Left lung (tissue), 10 donors: ENCODE data around the gene RBBP8NL. TPM values are rescaled to one million over a fixed set of nuclear protein-coding genes. Genes with fewer than 3 reads are reported as not detected.

Experiments used
- ATAC-seq: fragments of 200-7000 bp; cut with Tn5 transposase; one replicate; pipeline ENCODE4 v1.9.1; 2020; ENCODE audit warnings: moderate library complexity
- DNase-seq, 4 donors: peaks; one replicate each; pipeline ENCODE4 v3.0.0-alpha.2; 2013 to 2020
- H3K27ac ChIP-seq, 2 donors: fragments of 200-600 bp; sonication (generic) in 1 of 2; one replicate each; pipeline versions ENCODE4 v1.5.0 to v1.8.0; 2020 to 2021
- H3K27me3 ChIP-seq, 2 donors: fragments of 200-600 bp; sonication (generic) in 1 of 2; one replicate each; pipeline versions ENCODE4 v1.5.0 to v1.8.0; 2020 to 2021
- H3K36me3 ChIP-seq, 2 donors: fragments of 200-600 bp; sonication (generic) in 1 of 2; one replicate each; pipeline versions ENCODE4 v1.5.0 to v1.8.0; 2020 to 2021
- H3K4me1 ChIP-seq, 2 donors: fragments of 200-600 bp; one replicate each; pipeline ENCODE4 v1.8.0; 2021
- H3K4me3 ChIP-seq, 2 donors: fragments of 200-600 bp; sonication (generic) in 1 of 2; one replicate each; pipeline versions ENCODE4 v1.5.0 to v1.8.0; 2020 to 2021; ENCODE audit warnings: mild to moderate bottlenecking in 1 of 2
- H3K9me3 ChIP-seq, 2 donors: fragments of 200-600 bp; sonication (generic) in 1 of 2; one replicate each; pipeline versions ENCODE4 v1.5.0 to v1.8.0; 2020 to 2021
- CTCF ChIP-seq, 2 donors: fragments of 200-600 bp; sonication (generic) in 1 of 2; IDR thresholded peaks; one replicate each; pipeline versions ENCODE4 v1.5.0 to v1.8.0; 2021; ENCODE audit warnings: antibody characterized with exemption in 2 of 2
- intact Hi-C, 2 donors: fragments of 100-400 bp; cut with DNase I; formaldehyde crosslinking; loops; one replicate each; pipeline versions ENCODE4 v1.11.2 to v1.14.2; 2022
- polyA plus RNA-seq, 6 donors: library from polyadenylated mRNA; unstranded; fragments of 120-200 nt; gene quantifications; one replicate each; pipeline ENCODE4 v1.2.1, GENCODE V29; 2013; ENCODE audit not compliant: insufficient read length in 6 of 6
- total RNA-seq, 2 donors: library from RNA; stranded (reverse); fragmentation: NEBNext Ultra II Directional; extraction: Animal tissue kit (Norgen Biotek cat#: 25700); gene quantifications; one replicate each; pipeline ENCODE4 v1.2.1, GENCODE V29; 2021
- donor health status: DM: no; HTN: yes; CAD: no.
- donor health status: DM: no; HTN: no; CAD: no.

Gene RBBP8NL
- total and polyA plus RNA-seq, 8 donors, result 0.97 to 4.2 (median 3.4) TPM

- Histone ChIP-seq H3K4me1 (peaks cover 30 to 95% of the 10 kb centered on the region in 2 donors), H3K4me3 (peak overlapping the region in 1 of 2 donors; percentile 71), H3K36me3 (peaks cover 0 to 4% of the 10 kb centered on the region in 2 donors), H3K27me3 (peaks cover 0 to 35% of the 10 kb centered on the region in 2 donors), H3K27ac (peak overlapping the region; percentile 79 to 86), H3K9me3 (no peaks in the 10 kb centered on the region)
- ATAC-seq (no peak), DNase-seq (peak in 2 of 4 donors; percentile 32 to 67)
- TF ChIP-seq CTCF (IDR thresholded peaks at IDR 0.05), result no peak
- intact Hi-C loops, result no loop called here
Measured at GRCh38 chr20:62362991-62363919, 64.1 kb downstream of the RBBP8NL start.

- Histone ChIP-seq H3K4me3 (no peak overlapping the region), H3K27ac (peak overlapping the region; percentile 86), H3K9me3 (no peaks in the 10 kb centered on the region), H3K4me1 (peaks cover 30 to 95% of the 10 kb centered on the region in 2 donors), H3K36me3 (peaks cover 0 to 4% of the 10 kb centered on the region in 2 donors), H3K27me3 (peaks cover 0 to 33% of the 10 kb centered on the region in 2 donors)
- TF ChIP-seq CTCF (IDR thresholded peaks at IDR 0.05), result no peak
- peak in 2 of 4 donors; percentile 33 to 83 for DNase-seq
- intact Hi-C loops, result no loop called here
- ATAC-seq, result no peak
Measured at GRCh38 chr20:62362590-62362940, 64.8 kb downstream of the RBBP8NL start.

- intact Hi-C loops, result no loop called here
- Histone ChIP-seq H3K27me3 (peaks cover 0 to 33% of the 10 kb centered on the region in 2 donors), H3K27ac (peak overlapping the region; percentile 86), H3K4me3 (no peak overlapping the region), H3K4me1 (peaks cover 33 to 95% of the 10 kb centered on the region in 2 donors), H3K36me3 (peaks cover 0 to 4% of the 10 kb centered on the region in 2 donors), H3K9me3 (no peaks in the 10 kb centered on the region)
- DNase-seq, result peak in 3 of 4 donors; percentile 59 to 92 (median 83)
- ATAC-seq, result peak; percentile 57
- no peak for TF ChIP-seq CTCF (IDR thresholded peaks at IDR 0.05)
Measured at GRCh38 chr20:62361799-62362589, 65.3 kb downstream of the RBBP8NL start.

- DNase-seq (peak in 3 of 4 donors; percentile 52 to 85 (median 76)), ATAC-seq (peak; percentile 55)
- peaks cover 0 to 4% of the 10 kb centered on the region in 2 donors for H3K36me3 ChIP-seq
- peaks cover 0 to 29% of the 10 kb centered on the region in 2 donors for H3K27me3 ChIP-seq
- H3K9me3 ChIP-seq, result no peaks in the 10 kb centered on the region
- no peak overlapping the region for H3K4me3 ChIP-seq
- intact Hi-C loops, result no loop called here
- H3K27ac ChIP-seq, result peak overlapping the region; percentile 86
- peaks cover 39 to 95% of the 10 kb centered on the region in 2 donors for H3K4me1 ChIP-seq
- no peak for TF ChIP-seq CTCF (IDR thresholded peaks at IDR 0.05)
Measured at GRCh38 chr20:62360854-62361798, 66.2 kb downstream of the RBBP8NL start.

Other genes starting within 250 kb of the RBBP8NL start
- gene MTG2, start 244.5 kb downstream of the RBBP8NL start, total RNA-seq, result 10 to 100 TPM; 25.5 to 29.6 TPM
- gene MTG2, start 244.5 kb downstream of the RBBP8NL start, polyA plus RNA-seq, result 10 to 100 TPM; 30.1 to 34.6 (median 31.8) TPM
- gene HRH3, start 207.3 kb downstream of the RBBP8NL start, total RNA-seq, result not detected
- gene HRH3, start 207.3 kb downstream of the RBBP8NL start, polyA plus RNA-seq, result not detected
- 10 to 100 TPM; 40.1 to 47.3 TPM for gene OSBPL2, start 189.0 kb downstream of the RBBP8NL start, total RNA-seq
- gene OSBPL2, start 189.0 kb downstream of the RBBP8NL start, polyA plus RNA-seq, result 10 to 100 TPM; 25.6 to 38.0 (median 31.6) TPM
- gene ADRM1, start 124.5 kb downstream of the RBBP8NL start, total RNA-seq, result 10 to 100 TPM; 60.1 to 96.9 TPM
- 10 to 100 TPM; 30.0 to 54.5 (median 41.0) TPM for gene ADRM1, start 124.5 kb downstream of the RBBP8NL start, polyA plus RNA-seq
- 100 to 1,000 TPM; 222 to 267 TPM for gene LAMA5, start 60.2 kb downstream of the RBBP8NL start, total RNA-seq
- gene LAMA5, start 60.2 kb downstream of the RBBP8NL start, polyA plus RNA-seq, result 100 to 1,000 TPM; 123 to 211 (median 139) TPM
- 1,000 to 10,000 TPM; 1,004 to 1,135 TPM for gene RPS21, start 40.4 kb downstream of the RBBP8NL start, total RNA-seq
- gene RPS21, start 40.4 kb downstream of the RBBP8NL start, polyA plus RNA-seq, result 1,000 to 10,000 TPM in 3 of 6 donors, 100 to 1,000 TPM in 3; 928 to 1,176 (median 997) TPM
- 1 to 10 TPM; 4.1 to 6.3 TPM for gene CABLES2, start 20.3 kb downstream of the RBBP8NL start, total RNA-seq
- 10 to 100 TPM; 11.9 to 16.7 (median 14.6) TPM for gene CABLES2, start 20.3 kb downstream of the RBBP8NL start, polyA plus RNA-seq
- gene GATA5, start 48.5 kb upstream of the RBBP8NL start, total RNA-seq, result 1 to 10 TPM in 1 of 2 donors, under 1 TPM in 1; 0.84 to 2.5 TPM
- 10 to 100 TPM; 23.1 to 45.8 (median 36.3) TPM for gene GATA5, start 48.5 kb upstream of the RBBP8NL start, polyA plus RNA-seq
- gene SLCO4A1, start 215.0 kb upstream of the RBBP8NL start, total RNA-seq, result 10 to 100 TPM; 11.5 to 47.2 TPM
- under 1 TPM; 0.20 to 0.77 (median 0.58) TPM for gene SLCO4A1, start 215.0 kb upstream of the RBBP8NL start, polyA plus RNA-seq